MV-4-11 (cell line): ENCODE results near the gene MAP1LC3B.
A peak's percentile ranks its signal among the peaks of the same experiment; 100 is the strongest.
"Not testable (repeated sequence)": the region's sequence is repeated elsewhere in the genome, so short reads cannot be mapped to it uniquely, and the experiment has no call there.

Experiments
- DNase-seq: peaks from one replicate; lab custom pipeline; 2025; lab: John Stamatoyannopoulos, UW

MAP1LC3B gene

DNA sequence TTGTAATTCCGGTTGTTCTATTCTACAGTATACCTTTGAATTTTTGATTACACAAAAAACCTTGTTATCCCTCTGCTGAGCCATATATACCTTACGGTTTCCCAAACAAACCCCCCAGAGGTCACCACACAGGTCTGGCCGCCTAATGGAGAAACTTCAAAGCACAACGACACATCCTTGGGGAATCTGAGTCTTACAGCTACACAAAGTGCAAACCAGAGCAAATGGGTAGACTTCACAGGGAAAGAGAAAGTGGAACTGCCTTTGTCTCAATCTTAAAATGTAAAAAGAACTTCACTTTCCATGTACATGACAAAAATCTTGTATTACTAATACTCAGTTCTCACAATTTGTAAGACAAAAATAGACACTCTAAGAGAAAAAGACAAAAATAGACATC, 11.3 kb upstream of the MAP1LC3B start:
- no peak for DNase-seq

DNA sequence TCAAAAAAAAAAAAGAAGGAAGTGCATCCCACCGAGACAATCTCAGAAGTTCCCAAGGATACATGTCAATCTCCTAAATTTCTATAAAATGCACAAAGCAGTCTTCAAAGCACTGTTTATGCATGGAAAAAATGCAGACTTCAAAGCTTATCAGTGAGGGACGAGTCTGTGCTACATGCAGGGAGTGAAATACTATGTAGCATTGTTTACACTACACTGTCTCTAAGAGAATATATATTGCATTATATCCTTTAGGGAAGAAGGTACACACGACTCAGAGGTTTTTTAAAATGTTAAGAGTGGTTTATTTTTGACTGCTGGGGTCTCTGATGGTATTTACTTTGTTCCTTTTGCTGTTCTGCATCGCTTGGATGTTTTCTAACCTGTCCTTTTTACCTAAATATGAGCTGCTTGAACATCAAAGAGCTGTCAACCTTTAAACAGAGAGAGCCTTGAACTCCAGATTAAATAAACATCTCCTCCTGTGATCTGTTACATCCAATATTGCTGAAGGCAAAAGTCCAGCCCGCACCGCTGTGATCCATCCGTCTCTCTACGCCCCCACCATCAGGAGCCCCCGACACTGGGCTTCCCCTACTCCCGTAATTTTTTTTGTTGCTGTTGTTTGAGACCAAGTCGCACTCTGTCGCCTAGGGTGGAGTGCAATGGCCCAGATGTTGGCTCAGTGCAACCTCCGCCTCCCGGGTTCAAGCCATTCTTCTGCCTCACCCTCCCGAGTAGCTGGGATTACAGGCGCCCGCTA, 9.9 kb upstream of the MAP1LC3B start:
- DNase-seq = no peak

DNA sequence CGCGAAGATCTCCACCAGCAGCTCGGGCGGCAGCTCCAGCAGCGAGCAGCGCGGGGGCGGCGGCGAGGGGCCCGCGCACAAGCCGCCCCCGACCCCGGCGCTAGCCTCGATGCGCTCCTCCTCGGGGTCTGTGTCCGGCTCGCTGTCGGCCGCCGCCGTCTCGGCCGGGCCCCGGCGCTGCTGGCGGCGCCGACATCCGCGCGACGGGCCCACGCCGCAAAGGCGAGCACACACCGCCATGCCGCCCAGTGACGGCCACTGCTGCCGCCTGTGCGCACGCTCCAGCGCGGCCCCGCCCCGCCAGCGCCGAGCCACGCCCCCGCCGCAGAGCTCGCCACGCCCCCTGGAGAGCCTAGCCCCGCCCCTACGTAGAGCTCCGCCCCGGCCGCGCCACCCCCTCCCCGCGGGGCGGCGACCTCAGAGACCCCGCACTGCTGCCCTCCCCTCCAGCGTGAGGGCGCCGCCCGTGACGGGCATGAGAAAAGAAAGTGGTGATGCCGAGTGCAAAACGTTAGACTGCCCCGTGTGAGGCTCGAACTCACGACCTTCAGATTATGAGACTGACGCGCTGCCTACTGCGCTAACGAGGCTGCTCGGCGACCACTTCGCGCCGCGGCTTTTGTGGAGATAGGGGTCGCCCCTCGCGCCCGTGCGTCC, 8.5 kb upstream of the MAP1LC3B start, which contains the start of gene FBXO31:
Gene FBXO31, minus strand, starts transcription at position 272 of the 657 bp plus-strand sequence. Its CDS starts 32 bp downstream, at position 240.
- peak; percentile 78 for DNase-seq

DNA sequence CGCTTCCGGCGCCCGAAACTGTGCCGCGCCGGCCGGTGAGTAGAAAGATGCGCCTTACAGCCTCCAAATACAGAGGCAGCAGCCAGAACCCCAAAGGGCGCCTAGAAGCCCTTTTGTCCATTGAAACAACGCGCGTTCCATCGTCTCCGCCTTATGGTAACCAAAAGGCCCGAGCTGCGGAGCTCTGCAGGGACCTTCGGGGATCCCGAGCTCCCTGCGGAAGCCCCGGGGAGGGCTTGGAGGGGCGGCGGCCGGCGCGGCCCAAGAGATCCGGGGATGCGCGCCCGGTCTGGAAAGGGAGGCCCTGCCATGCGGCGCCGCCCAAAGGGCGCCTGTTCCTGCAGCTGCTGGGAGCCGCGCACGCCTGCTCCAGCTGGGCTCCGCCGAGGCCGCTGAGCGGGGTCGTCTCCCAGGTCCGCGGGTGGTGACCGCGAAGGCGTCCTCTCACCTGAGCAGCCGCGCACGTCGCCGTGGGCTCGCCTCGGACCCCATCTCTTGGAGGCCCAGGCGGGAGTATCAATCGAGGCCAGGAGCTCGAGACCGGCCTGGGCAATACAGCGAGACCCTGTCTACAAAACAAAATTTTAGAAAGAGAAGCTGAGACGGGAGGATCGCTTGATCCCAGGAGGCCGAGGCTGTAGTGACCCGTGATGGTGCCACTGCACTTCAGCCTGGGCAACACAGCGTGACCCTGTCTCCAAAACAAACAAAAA, 7.8 kb upstream of the MAP1LC3B start:
- peak; percentile 48 for DNase-seq

DNA sequence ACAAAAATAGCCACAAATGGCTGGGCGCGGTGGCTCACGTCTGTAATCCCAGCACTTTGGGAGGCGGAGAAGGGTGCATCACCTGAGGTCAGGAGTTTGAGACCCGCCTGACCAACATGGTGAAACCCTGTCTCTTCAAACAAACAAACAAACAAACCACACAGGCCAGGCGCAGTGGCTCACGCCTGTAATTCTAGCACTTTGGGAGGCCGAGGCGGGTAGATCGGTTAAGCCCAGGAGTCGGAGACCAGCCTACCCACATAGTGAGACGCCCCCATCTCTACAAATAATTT, 7.3 kb upstream of the MAP1LC3B start:
- not testable (repeated sequence) for DNase-seq

DNA sequence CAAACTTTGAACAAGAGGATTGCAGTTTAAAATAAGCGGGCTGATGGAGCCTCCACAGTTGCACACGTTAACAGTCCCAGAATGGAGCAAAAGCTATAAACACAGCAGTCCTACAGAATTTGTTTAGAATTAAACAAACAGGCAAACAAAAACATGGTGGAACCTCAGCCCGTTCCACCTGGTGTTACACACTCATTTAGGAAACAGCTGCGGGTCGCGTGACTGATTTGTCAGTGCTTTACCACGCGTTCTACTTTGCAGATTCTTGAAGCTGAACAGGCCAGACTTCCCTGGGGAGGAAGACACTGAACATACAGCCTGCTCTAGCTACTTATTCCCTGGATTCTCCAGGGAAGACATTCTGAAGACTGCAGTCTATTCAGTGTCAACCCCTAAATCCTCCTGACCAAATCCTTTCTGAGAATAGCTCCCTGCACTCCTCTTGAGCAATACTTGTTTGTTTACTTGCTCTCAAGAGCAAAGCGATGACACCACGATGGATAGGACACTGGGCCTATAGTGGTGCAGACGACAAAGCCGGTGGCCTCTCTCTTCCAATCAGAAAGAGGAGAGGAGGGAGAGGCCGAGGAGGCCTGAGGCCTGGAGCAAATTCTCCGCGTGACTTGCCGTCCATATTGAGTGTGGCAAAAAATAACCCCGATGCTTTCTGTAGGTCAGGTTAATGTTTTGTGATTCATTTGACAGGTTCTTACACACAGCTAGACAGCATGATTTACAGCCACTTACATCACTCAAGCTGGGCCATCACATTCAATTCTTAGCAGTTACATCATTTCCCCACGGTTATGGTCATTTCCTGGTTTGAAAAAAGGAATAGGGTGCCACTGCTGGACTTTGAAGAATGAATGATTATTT, 4.0 kb upstream of the MAP1LC3B start:
- DNase-seq = peak; percentile 100

DNA sequence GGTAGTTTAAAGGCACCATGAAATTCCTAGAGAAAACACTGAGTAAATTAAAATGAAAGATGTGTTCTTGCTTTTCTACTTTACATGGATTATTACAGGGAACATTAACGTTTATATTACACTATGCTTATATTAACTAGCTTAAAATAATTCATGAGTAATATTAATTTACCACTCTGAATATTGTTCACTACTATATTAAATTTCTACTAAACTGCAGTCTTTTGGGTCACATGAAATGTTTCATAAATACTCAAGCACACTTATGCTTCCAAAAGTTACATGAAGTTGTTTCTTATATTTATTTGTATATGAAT, 3.4 kb upstream of the MAP1LC3B start:
- DNase-seq = no peak

DNA sequence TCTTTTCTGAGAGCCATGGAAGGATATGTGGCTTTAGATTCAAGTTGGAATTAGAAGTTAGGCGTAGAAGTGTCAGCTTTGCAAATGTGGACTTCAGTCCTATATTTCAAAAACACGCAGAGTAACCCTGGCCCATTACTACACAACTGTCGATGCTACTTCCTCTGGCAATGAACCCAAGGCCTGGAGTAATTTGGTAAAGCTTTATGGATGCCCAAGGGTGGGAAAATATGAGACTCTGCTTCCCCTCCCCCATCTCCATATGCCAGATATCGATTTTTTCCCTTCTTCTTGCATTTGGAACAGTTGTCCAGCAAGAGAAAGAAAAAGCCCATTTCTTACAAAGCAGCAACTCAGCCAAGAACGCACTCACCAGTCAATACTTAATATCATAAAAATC, 2.9 kb upstream of the MAP1LC3B start:
- no peak for DNase-seq

DNA sequence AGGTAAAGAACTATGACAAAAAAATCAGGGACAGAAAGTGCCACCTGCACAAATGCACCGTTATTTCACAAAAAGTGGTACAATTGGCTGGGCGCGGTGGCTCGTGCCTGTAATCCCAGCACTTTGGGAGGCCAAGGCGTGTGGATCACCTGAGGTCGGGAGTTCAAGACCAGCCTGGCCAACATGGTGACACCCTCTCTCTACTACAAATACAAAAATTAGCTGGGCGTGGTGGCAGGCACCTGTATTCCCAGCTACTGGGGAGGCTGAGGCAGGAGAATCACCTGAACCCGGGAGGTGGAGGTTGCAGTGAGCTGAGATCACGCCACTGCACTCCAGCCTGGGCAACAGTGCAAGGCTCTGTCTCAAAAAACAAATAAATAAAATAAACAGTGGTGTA, 2.2 kb upstream of the MAP1LC3B start:
- not testable (repeated sequence) for DNase-seq

DNA sequence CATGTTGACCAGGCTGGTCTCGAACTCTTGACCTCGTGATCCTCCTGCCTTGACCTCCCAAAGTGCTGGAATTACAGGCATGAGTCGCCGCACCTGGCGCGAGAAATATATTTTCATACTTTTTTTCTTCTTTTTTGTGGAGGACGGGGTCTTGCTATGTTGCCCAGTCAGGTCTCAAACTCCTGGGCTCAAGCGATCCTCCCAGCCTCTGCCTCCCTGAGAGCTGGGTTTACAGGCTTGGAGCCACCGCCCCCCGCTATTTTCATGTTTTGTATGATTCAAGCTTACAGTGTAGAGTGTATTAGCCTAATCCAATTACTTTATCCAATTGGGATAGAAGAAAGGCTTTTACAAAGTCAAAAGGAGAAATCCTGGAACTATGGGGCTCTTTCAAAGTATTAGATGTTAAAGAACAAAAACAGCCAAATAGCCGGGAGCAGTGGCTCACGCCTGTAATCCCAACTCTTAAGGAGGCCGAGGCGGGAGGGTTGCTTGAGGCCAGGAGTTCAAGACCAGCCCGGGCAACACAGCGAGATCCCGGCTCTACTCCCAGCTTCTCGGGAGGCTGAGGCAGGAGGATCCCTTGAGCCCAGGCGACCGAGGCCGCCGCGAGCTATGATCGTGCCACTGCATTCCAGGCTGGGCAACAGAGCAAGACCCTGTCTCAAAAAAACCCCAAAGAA, 1.4 kb upstream of the MAP1LC3B start:
- DNase-seq = no peak

DNA sequence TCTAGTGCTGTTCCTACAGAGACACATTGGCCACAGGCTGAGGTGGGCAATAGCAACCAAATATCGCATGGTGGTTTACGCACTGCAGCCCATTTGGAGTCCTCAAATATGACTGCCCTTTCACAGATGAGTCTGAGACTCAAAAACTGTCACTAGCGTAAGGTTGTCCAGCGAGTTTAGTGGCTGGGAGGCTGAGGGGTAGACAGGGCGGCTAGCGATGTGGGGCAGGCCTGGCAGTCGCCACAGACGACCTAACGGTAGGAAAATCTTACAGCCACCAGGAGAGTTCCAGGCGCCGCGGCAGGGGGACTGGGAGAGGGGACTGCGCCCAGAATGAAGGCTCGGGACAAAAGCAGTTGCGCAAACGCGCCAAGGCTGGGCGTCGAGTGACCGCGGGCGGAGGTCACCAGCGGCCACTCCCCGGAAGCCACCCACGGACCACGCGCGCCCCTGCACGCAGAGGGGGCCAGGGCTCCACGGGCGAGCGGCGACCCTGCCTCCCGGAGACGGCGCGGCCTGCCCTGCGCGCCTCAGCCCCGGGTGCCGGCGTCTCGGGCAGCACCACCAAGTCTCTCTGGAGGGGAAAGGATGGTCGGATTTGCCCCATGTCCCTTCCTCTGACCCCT, 699 bp upstream of the MAP1LC3B start:
- peak; percentile 55 for DNase-seq

DNA sequence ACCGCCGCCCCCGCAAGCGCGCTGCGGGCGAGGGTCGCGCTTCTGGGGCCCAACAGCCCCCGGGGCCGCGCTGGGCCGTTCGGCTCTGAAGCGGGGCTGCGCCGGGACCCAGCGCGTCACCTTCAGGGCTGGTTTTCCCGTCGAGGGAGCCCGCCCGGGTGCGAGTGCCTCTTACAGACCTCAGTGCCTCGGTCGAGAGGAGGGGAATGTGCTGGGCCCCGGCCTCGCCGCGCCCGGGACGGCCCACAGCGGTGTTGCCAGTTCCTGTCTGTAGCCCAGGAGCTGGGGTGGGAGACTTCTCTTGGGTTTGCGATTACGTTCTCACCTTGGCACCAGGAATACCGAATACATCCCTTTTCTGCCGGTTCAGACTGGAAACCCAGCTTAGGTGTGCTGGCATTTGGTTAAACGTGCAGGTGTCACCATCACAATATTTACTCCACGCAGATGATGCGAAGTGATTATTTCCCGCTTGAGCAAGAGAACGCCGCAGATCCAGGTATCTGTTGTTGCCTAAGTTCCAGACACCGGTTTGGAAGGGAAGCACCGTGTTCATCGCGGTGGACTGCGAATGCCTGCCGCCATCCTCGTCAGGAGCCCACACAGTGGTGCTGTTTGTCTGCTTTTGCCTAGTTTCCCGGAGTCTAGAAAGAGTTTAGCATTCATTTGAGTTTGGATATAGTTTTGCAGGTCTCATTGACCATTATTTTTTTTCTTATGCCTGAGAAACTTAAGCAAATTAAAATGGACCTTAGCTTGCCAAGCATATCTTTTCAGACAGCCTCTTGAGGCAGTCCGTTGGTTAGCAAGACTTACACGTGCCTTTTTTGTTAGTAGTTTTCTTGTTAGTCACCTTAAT, 914 bp downstream of the MAP1LC3B start:
- DNase-seq = no peak

DNA sequence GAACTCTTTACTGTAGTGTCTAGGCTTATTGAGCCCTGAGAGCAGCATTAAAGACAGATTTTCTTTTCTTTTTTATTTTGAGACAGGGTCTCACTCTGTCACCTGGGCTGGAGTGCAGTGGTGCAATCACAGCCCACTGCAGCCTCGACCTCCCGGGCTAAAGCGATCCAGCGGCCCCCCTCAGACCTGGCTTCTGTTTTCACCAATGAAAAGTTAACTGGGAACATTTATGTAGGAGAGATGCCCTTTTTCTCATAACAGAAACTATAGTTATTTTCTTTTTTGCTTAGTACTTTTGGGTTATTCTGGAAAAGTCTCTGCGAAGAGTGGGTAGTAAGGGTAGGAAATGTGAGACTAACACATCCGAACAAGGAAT, 1.5 kb downstream of the MAP1LC3B start:
- DNase-seq = no peak

DNA sequence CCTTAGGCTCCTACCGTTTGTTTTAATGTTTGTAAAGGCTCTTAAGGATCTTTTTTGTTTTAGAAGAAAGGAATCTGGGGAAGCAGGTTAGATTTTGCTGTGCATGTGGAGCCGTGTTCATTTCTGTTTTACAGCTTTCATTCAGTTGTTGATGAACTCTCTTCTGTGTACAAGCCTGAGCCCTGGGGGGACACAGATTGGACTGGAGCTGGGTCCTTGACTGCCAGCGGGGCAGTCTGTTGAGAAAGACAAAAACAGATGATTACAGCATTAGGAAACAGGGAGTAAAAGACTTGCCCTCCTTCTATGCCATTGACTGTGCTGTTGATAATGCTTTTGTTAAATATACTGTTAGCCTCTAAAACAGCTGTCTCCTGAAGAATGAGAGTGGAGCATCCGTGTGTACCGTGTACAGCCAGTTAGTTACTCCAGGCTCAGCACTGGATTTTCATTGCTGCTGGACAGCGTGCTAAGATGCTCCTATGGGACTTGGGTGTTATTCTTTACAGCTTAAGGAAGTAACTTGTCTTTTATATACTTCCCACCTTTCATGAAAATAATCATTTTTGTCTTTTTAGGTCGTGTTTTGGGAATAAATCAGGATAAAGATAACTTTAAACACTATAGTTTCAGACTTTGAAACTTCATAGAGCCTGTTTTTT, 3.2 kb downstream of the MAP1LC3B start:
- no peak for DNase-seq

DNA sequence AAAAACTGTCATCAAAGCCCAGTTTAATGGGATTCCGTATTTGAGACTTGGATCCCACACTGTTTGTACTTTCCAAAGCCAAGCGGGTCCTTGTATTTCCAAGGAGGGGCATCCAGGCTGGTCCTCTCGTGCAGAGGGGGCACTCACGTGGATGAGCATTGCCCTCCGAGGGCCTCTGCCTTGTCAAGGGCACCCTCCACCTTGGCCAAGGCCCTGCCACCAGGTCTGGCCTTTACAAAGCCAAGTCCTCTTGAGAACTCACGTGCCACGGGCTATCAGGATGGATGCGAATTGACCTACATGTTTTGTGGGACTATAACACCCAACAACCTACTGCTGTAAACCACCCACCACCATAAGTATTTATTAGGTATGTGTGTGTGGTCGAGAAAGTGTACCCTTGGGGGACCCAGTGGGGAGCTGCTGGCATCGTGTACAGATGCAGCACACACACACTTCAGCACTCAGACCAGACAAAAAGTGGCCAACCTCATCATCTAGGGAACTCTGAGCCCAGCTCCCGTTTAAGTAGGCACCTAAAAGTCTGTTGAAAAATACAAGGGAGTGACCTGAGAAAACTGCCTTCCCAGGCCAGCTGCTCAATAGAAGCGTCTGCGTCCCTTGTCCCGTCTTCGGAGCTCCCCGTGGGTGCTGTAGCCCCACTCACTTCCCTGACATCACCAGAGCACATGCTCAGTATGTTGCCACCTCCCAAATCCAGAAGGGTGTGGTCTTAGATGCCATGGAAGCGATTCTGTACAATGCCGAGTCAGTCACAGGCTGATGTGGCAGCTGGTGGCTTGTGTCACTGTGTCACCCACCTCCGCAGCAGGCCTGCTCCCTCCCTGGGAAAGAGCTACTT, 12.9 kb downstream of the MAP1LC3B start:
- DNase-seq = no peak

DNA sequence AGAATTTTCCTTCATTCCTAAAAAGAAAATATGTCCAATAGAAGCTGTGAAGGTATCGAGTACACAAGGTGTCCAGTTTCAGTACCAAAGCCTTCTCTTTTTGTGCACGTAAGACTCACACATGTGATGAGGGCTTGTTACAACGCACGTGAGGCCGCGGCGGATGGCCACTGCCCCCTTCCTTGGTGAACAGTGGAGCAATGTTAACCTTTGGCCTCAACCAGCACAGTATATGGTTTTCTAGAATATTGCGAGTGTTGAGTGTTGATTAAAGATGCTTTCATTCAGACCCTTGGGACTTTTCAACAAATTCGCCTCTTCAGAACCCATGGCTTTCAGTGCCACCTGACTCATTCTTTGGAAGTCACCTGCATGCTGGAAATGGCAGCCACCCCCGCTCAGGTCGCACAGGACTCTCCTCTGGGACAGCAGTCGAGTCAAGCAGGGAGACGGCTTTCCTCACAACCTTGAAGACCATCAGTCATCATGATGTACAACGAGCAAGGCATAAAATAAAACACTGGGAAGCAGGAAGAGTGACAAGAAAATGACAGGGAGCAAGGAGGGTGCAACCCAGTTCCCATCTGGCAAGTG, 14.5 kb downstream of the MAP1LC3B start:
- no peak for DNase-seq

DNA sequence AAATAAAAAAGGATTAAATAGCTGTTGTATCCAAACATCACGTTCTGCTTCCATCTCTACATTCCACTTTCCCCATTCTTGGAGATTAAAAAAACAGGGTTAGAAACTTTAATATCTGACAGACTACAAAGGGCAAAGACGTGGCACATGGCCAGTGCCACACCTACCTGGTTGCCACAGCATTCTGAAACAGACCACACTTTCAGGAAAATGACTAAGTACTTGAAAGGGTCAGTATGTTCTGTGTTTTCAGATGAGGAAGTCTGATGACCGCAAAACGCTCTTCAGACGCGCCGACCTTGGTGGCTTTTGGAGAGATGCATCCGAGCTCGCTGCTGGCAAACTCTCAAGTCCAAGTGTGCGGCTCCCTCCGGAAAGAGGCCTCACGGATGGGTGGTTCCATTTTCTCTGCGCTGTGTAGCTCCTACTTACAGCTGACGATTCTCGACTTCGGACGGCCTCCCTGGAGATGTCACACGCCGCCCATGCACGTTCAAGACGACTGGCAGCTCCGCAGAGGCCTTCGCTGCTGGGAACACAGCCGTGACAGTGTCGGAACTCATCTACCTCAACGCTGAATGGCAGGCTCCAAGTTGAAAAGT, 15.5 kb downstream of the MAP1LC3B start:
- DNase-seq = peak; percentile 93

DNA sequence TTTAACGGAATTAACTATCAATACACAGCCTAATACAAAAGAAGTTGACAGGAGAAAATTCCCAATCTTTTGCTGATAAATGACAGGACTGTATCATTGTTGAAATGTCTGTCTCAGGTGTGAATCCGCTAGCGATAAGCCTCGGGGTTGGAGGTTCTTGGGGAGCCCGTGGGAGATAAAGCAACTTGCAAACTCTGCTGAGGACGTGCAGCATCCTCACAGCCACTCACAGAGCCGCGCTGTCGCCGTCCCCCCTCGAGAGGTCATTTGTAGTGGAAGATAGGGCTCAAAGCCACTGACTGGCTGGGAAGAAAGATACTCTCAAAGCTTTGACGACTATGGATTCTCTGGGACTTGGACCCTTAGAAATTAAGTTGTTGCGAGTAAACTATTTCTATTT, 17.0 kb downstream of the MAP1LC3B start:
- DNase-seq = no peak
